ENCODE data around the gene TMEM131. TPM values are rescaled to one million over a fixed set of nuclear protein-coding genes. Genes with fewer than 3 reads are reported as not detected.

Gene TMEM131
- total RNA-seq, 1 donor from 2014 or later = 31.4 TPM

DNA sequence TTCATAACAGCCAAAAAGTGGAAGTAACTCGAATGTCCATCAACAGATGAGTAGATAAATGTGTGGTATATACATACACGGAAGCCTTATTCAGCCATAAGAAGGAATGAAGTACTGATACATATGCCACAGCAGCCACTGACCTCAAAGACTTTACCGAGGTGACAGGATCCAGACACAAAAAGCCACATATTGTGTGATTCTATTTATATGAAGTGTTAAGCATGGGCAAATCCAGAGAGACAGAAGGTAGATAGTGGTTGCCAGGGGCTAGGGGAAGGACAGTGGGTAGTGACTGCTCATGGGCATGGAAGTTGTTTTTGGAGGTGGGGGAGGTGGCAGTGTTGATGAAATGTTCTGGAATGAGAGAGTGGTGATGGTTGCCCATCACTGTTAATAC, 248.5 kb downstream of the TMEM131 start:
- H3K4me3 Mint-ChIP-seq (ENCODE audit: unreplicated experiment) = no peak overlapping the region

DNA sequence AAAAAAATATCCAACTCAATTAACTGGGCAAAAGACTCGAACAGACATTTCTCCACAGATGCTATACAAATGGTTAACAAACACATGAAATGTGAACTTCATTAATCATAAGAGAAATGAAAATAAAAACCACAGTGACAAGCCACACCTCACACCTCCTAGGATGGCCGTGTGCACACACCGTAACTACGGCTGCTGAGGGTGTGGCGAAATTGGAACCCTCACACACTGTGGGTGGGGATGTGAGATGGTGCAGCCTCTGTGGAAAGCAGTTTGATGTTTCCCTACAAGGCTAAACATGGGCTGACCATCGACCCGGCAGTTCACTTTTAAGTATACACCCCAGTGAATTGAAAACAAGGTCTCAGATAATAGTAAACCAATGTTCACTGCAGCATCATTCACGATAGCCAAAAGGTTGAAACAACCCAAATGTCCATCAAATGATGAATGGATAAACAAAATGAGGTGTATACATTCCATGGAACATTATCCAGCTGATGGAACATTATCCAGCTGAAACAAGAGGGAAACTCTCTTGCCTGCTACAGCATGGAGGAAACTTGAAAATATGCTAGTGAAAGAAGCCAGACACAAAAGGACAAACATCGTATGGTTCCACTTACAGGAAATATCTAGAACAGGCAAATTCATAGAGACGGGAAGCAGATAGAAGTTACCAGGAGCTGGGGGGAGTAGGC, 250.1 kb downstream of the TMEM131 start:
- TF ChIP-seq, protein P1, sequence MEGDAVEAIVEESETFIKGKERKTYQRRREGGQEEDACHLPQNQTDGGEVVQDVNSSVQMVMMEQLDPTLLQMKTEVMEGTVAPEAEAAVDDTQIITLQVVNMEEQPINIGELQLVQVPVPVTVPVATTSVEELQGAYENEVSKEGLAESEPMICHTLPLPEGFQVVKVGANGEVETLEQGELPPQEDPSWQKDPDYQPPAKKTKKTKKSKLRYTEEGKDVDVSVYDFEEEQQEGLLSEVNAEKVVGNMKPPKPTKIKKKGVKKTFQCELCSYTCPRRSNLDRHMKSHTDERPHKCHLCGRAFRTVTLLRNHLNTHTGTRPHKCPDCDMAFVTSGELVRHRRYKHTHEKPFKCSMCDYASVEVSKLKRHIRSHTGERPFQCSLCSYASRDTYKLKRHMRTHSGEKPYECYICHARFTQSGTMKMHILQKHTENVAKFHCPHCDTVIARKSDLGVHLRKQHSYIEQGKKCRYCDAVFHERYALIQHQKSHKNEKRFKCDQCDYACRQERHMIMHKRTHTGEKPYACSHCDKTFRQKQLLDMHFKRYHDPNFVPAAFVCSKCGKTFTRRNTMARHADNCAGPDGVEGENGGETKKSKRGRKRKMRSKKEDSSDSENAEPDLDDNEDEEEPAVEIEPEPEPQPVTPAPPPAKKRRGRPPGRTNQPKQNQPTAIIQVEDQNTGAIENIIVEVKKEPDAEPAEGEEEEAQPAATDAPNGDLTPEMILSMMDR (IDR thresholded peaks at IDR 0.05) = no peak
- no peak for DNase-seq (ENCODE audit: low spot score)
- Mint-ChIP-seq H3K9me3 (ENCODE audit: low read depth) (no peaks in the 10 kb centered on the region), H3K36me3 (ENCODE audit: low read depth) (peaks cover 17% of the 10 kb centered on the region), H3K27me3 (ENCODE audit: low read depth) (no peaks in the 10 kb centered on the region), H3K4me1 (ENCODE audit: low read depth) (peaks cover 3% of the 10 kb centered on the region), H3K27ac (ENCODE audit: unreplicated experiment) (no peak overlapping the region), H3K4me3 (ENCODE audit: unreplicated experiment) (no peak overlapping the region)

More for the DNA sequence above, 248.5 kb downstream of the TMEM131 start:
- TF ChIP-seq, protein P1 (IDR thresholded peaks at IDR 0.05) = no peak
- no peaks in the 10 kb centered on the region for H3K27me3 Mint-ChIP-seq (ENCODE audit: low read depth)
- H3K36me3 Mint-ChIP-seq (ENCODE audit: low read depth) = peaks cover 22% of the 10 kb centered on the region
- no peak overlapping the region for H3K27ac Mint-ChIP-seq (ENCODE audit: unreplicated experiment)
- peaks cover 12% of the 10 kb centered on the region for H3K4me1 Mint-ChIP-seq (ENCODE audit: low read depth)
- DNase-seq (ENCODE audit: low spot score) = no peak
- no peaks in the 10 kb centered on the region for H3K9me3 Mint-ChIP-seq (ENCODE audit: low read depth)

DNA sequence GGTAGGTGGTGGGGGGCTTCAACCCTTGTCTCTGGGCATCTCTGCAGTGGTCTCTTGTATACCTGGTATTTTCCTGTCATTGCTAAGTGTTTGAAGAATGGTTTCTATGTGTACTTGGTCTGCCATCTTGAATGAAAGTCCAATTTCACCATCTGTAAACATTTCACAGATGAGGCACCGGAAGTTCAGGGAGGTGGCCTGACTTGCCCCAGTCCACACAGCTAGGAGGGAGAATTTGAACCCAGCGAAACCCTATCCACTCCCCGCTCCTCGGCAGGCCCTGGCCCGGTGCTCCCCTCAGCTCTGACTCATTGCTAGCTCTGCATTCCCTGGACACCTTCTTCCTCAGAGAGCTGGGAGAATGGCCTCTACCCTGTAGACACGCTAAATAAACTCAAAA, 251.8 kb downstream of the TMEM131 start:
- no peak for DNase-seq (ENCODE audit: low spot score)
- H3K27me3 Mint-ChIP-seq (ENCODE audit: low read depth) = no peaks in the 10 kb centered on the region
- TF ChIP-seq, protein P1 (IDR thresholded peaks at IDR 0.05) = no peak
- peaks cover 17% of the 10 kb centered on the region for H3K36me3 Mint-ChIP-seq (ENCODE audit: low read depth)
- H3K9me3 Mint-ChIP-seq (ENCODE audit: low read depth) = no peaks in the 10 kb centered on the region
- no peak overlapping the region for H3K4me3 Mint-ChIP-seq (ENCODE audit: unreplicated experiment)
- peaks cover 3% of the 10 kb centered on the region for H3K4me1 Mint-ChIP-seq (ENCODE audit: low read depth)
- no peak overlapping the region for H3K27ac Mint-ChIP-seq (ENCODE audit: unreplicated experiment)

DNA sequence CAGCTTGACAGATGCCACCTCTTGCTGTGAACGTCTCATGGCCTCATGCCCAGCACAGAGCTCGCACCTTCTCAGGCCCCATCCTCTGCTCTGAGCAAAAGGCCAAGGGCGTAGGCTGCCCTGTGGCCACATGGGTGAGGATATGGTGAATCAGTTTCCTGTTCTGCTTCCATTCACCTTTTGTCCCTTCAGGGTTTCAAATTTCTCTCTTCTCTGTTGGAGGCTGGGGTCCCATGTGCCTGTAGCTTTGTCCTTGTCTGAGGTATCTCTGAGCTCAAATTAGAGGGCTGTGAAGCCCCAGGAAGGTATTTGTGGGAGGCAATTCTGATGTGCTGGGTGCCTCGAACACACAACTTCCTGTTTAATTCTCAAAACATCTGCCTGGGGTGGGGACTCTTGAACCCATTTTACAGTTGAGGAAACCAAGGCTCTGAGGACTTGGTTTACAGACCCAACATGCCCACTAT, 253.3 kb downstream of the TMEM131 start:
- Mint-ChIP-seq H3K36me3 (ENCODE audit: low read depth) (peaks cover 16% of the 10 kb centered on the region), H3K9me3 (ENCODE audit: low read depth) (no peaks in the 10 kb centered on the region), H3K4me1 (ENCODE audit: low read depth) (peaks cover 2% of the 10 kb centered on the region), H3K27ac (ENCODE audit: unreplicated experiment) (no peak overlapping the region), H3K27me3 (ENCODE audit: low read depth) (no peaks in the 10 kb centered on the region), H3K4me3 (ENCODE audit: unreplicated experiment) (no peak overlapping the region)
- TF ChIP-seq, protein P1 (IDR thresholded peaks at IDR 0.05) = no peak
- DNase-seq (ENCODE audit: low spot score) = no peak

DNA sequence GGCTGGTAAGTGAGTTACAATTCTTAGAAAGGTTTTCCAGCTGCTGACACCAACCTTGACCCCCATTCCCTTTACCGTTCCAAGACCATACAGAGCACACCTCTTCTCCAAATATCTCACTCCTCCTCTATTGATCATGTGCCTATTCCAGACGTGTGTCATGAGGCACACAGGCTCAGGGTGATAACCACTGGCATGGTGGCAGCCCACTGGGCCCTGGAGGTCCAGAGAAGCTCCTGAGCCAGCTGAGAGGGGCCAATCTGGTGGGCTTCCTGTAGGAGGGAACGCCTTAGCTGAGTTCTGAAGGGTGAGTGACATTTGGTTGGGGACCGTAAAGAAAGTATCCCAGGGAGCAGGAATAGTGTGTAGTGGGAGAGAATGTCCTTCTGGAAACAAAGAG, 254.1 kb downstream of the TMEM131 start:
- TF ChIP-seq, protein P1 (IDR thresholded peaks at IDR 0.05) = no peak
- no peak overlapping the region for H3K4me3 Mint-ChIP-seq (ENCODE audit: unreplicated experiment)
- H3K27me3 Mint-ChIP-seq (ENCODE audit: low read depth) = no peaks in the 10 kb centered on the region
- H3K36me3 Mint-ChIP-seq (ENCODE audit: low read depth) = peaks cover 13% of the 10 kb centered on the region
- no peaks in the 10 kb centered on the region for H3K4me1 Mint-ChIP-seq (ENCODE audit: low read depth)
- no peaks in the 10 kb centered on the region for H3K9me3 Mint-ChIP-seq (ENCODE audit: low read depth)
- DNase-seq (ENCODE audit: low spot score) = no peak
- H3K27ac Mint-ChIP-seq (ENCODE audit: unreplicated experiment) = no peak overlapping the region

Measured in chondrocyte (in vitro differentiated cells).